Activated T-cell treated with anti-CD3 and anti-CD28 coated beads, Interleukin-2, amount 50 U/mL, for 4 hours (primary cell): ENCODE measurements around the gene C1orf21. TPM values are rescaled to one million over a fixed set of nuclear protein-coding genes. Genes with fewer than 3 reads are reported as not detected.

ENCODE experiments used
- ATAC-seq, 2 donors: fragments of 200-7000 bp; cut with Tn5 transposase; one replicate each; pipeline ENCODE4 v1.10.0; 2021
- DNase-seq: peaks from one replicate; pipeline ENCODE4 v3.0.0-alpha.2; 2020
- H3K27me3 Mint-ChIP-seq: one replicate; pipeline ENCODE4 v1.8.0; 2021; ENCODE audit warnings: low read depth, mixed read lengths
- H3K36me3 Mint-ChIP-seq: one replicate; pipeline ENCODE4 v1.8.0; 2022; ENCODE audit warnings: mixed read lengths; ENCODE audit not compliant: insufficient read depth
- H3K4me1 Mint-ChIP-seq: one replicate; pipeline ENCODE4 v1.8.0; 2021; ENCODE audit warnings: low read depth, mixed read lengths
- H3K4me3 Mint-ChIP-seq: one replicate; pipeline ENCODE4 v1.8.0; 2021; ENCODE audit warnings: mild to moderate bottlenecking, moderate library complexity, mixed read lengths
- H3K9me3 Mint-ChIP-seq: one replicate; pipeline ENCODE4 v1.8.0; 2021; ENCODE audit warnings: mixed read lengths
- total RNA-seq, 3 donors: library from RNA; stranded (reverse); gene quantifications; one replicate each; pipeline ENCODE4 v1.2.1, GENCODE V29; 2021

The C1orf21 gene
- total RNA-seq, 3 donors from 2014 or later, result 0.53 to 1.7 (median 0.90) TPM

GRCh38 chr1:184463680-184464079 is 76.9 kb downstream of the C1orf21 start:
- H3K4me3 Mint-ChIP-seq, result no peak overlapping the region
- no peak for DNase-seq
- no peaks in the 10 kb centered on the region for H3K9me3 Mint-ChIP-seq
- ATAC-seq, result no peak
- peaks cover 10% of the 10 kb centered on the region for H3K27me3 Mint-ChIP-seq
- no peaks in the 10 kb centered on the region for H3K4me1 Mint-ChIP-seq
- no peaks in the 10 kb centered on the region for H3K36me3 Mint-ChIP-seq

- DNase-seq (no peak), ATAC-seq (no peak)
- Mint-ChIP-seq H3K27me3 (peaks cover 10% of the 10 kb centered on the region), H3K4me3 (no peak overlapping the region), H3K9me3 (no peaks in the 10 kb centered on the region), H3K36me3 (no peaks in the 10 kb centered on the region), H3K4me1 (no peaks in the 10 kb centered on the region)
These were observed 77.9 kb downstream of the C1orf21 start for GRCh38 chr1:184464757-184465156.

- H3K36me3 Mint-ChIP-seq, result no peaks in the 10 kb centered on the region
- peaks cover 2% of the 10 kb centered on the region for H3K27me3 Mint-ChIP-seq
- ATAC-seq, result no peak
- no peak for DNase-seq
- H3K4me1 Mint-ChIP-seq, result no peaks in the 10 kb centered on the region
- no peak overlapping the region for H3K4me3 Mint-ChIP-seq
- H3K9me3 Mint-ChIP-seq, result no peaks in the 10 kb centered on the region
These were observed 78.8 kb downstream of the C1orf21 start for GRCh38 chr1:184465489-184466146.

GRCh38 chr1:184467295-184467694 is 80.5 kb downstream of the C1orf21 start:
- DNase-seq (no peak), ATAC-seq (no peak)
- no peaks in the 10 kb centered on the region for H3K9me3 Mint-ChIP-seq
- no peaks in the 10 kb centered on the region for H3K4me1 Mint-ChIP-seq
- no peaks in the 10 kb centered on the region for H3K36me3 Mint-ChIP-seq
- peaks cover 1% of the 10 kb centered on the region for H3K27me3 Mint-ChIP-seq
- no peak overlapping the region for H3K4me3 Mint-ChIP-seq

DNA sequence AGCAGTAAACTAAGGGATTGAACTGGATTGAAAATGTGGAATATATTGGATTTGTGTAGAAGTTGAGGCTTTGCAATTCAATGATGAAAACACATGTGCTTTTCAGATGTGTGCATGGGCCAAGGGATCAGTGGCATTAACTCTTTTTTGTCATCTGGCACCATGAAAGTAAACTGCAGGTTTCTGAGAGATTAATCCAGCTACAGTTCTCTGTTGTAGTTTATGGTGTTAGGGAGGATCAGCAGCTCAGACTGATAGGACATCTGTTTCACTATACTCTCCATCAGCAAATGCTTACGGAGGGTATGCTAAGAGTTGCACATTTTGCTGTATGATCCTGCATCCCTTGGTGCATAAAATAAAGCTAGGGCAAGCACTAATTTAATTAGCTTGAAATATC is 82.6 kb downstream of the C1orf21 start:
- H3K36me3 Mint-ChIP-seq, result no peaks in the 10 kb centered on the region
- H3K4me1 Mint-ChIP-seq, result no peaks in the 10 kb centered on the region
- no peak overlapping the region for H3K4me3 Mint-ChIP-seq
- H3K27me3 Mint-ChIP-seq, result no peaks in the 10 kb centered on the region
- ATAC-seq (no peak), DNase-seq (no peak)
- H3K9me3 Mint-ChIP-seq, result peaks cover 7% of the 10 kb centered on the region

DNA sequence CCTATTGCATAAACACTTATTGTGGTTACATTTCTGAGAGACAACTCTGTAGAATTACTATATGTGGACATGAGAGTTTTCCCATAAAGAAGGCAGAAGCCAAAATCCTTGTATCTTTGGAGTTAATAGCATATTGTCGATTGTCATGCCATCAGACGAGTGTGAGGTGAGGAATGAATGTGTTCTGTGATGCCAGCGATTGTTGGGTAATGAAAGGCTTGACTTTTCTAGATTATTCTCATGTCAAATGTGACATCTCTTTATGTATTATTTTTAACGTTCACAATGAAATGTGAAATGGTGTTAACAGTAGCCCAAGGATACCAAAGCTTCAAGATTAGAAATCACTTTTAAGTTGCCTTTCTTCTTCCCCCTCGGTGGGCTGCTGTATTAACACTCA is 84.9 kb downstream of the C1orf21 start:
- peaks cover 3% of the 10 kb centered on the region for H3K27me3 Mint-ChIP-seq
- peaks cover 10% of the 10 kb centered on the region for H3K9me3 Mint-ChIP-seq
- no peaks in the 10 kb centered on the region for H3K36me3 Mint-ChIP-seq
- DNase-seq, result no peak
- no peak overlapping the region for H3K4me3 Mint-ChIP-seq
- H3K4me1 Mint-ChIP-seq, result peaks cover 2% of the 10 kb centered on the region
- no peak for ATAC-seq

- Mint-ChIP-seq H3K9me3 (peaks cover 10% of the 10 kb centered on the region), H3K27me3 (peaks cover 3% of the 10 kb centered on the region), H3K36me3 (no peaks in the 10 kb centered on the region), H3K4me3 (no peak overlapping the region), H3K4me1 (peaks cover 2% of the 10 kb centered on the region)
- no peak for ATAC-seq
- DNase-seq, result no peak
These were observed 85.3 kb downstream of the C1orf21 start for GRCh38 chr1:184472136-184472535.

DNA sequence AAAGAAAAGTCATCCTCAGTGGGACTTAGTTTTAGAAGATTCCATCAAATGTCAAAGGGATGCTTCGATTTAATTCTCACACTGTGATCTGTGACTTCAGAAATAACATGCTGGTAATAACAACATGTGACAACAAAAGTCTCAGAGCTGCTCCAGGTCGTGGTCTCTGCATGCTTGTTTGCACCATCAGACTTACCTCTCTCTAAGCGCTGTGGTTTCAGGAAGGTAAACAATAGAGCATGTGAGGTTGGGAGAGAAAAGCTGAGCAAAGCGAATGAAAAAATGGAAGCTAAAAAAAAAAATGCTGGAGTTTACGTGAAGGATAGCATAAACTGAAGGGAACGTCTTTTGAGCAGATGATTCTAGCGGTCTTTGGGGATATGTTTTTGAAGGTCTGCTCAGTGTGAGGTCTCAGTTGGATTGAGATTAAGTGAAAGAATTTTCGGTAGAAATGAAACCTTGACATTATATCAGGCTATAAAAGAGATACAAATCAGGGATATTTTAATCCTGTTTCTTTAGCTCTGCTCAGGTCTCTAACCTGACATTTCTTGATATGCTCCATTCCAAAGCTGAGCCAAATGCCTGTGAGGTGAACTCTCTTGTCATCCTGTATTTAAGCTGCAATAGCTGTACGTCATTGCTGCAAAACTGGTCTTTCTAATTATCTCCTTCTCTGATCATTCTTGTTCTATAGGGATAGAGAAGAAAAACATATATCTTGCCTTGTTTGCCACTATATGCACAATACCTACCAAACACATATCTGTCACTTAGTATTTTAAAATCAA is 86.5 kb downstream of the C1orf21 start:
- H3K4me1 Mint-ChIP-seq, result peaks cover 2% of the 10 kb centered on the region
- peaks cover 3% of the 10 kb centered on the region for H3K27me3 Mint-ChIP-seq
- no peak for ATAC-seq
- DNase-seq, result no peak
- no peak overlapping the region for H3K4me3 Mint-ChIP-seq
- no peaks in the 10 kb centered on the region for H3K36me3 Mint-ChIP-seq
- H3K9me3 Mint-ChIP-seq, result peaks cover 10% of the 10 kb centered on the region

- DNase-seq (no peak), ATAC-seq (no peak)
- H3K4me1 Mint-ChIP-seq, result peaks cover 2% of the 10 kb centered on the region
- peaks cover 3% of the 10 kb centered on the region for H3K27me3 Mint-ChIP-seq
- H3K4me3 Mint-ChIP-seq, result no peak overlapping the region
- H3K36me3 Mint-ChIP-seq, result no peaks in the 10 kb centered on the region
- H3K9me3 Mint-ChIP-seq, result peaks cover 10% of the 10 kb centered on the region
These were observed 89.4 kb downstream of the C1orf21 start for GRCh38 chr1:184476187-184476586.

DNA sequence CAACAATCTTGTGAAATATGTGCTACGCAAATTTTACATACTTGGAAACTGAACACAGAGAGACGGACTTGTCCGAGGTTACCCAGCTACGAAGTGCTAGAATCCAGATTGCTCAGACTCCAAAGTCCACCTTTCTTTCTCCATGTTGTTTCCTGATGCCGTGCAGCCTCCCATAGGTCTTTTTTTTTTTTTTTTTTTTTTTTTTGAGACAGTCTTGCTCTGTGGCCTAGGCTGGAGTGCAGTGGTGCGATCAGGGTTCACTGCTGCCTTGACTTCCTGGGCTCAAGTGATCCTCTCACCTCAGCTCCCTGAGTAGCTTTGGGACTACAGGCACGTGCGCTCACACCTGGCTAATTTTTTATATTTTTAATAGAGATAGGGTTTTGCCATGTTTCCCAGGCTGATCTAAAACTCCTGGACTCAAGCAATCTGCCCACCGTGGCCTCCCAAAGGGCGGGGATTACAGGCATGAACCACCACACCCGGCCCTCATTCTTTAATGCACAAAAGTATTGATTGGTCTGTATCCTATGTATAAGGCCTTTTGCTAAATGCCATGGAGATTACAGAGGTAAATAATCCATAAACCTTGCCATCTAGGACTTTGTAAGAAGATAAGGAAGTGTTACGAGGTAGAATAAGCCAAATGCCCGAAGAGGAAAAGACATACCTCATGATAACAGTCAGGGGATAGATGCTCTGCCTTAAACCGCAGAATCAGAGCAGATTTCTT is 92.8 kb downstream of the C1orf21 start:
- no peaks in the 10 kb centered on the region for H3K36me3 Mint-ChIP-seq
- H3K9me3 Mint-ChIP-seq, result peaks cover 2% of the 10 kb centered on the region
- peaks cover 3% of the 10 kb centered on the region for H3K27me3 Mint-ChIP-seq
- ATAC-seq (no peak), DNase-seq (no peak)
- H3K4me3 Mint-ChIP-seq, result no peak overlapping the region
- H3K4me1 Mint-ChIP-seq, result peaks cover 4% of the 10 kb centered on the region

GRCh38 chr1:184480736-184481135 is 93.9 kb downstream of the C1orf21 start:
- H3K27me3 Mint-ChIP-seq, result peaks cover 3% of the 10 kb centered on the region
- no peaks in the 10 kb centered on the region for H3K36me3 Mint-ChIP-seq
- no peak for DNase-seq
- no peak overlapping the region for H3K4me3 Mint-ChIP-seq
- H3K4me1 Mint-ChIP-seq, result peaks cover 2% of the 10 kb centered on the region
- no peak for ATAC-seq
- H3K9me3 Mint-ChIP-seq, result no peaks in the 10 kb centered on the region

DNA sequence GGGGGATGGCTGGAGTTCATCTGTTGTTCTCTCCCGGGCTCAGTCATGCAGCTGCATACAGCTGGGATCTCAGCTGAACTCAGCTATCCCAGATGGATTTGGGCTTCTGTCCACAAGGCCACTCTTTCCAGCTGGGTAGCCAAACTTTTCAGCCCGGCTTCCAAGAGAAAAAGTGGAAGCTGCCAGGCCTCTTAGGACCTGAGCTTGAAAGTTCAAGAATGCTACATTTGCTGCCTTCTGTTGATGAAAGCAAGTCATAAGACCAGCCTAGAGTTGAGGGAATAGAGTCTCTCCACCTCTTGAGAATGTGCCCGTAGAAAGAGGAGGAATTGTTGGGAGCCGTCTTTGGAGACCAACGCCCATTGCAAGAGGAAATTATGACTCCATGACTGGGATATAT is 95.3 kb downstream of the C1orf21 start:
- Mint-ChIP-seq H3K4me3 (no peak overlapping the region), H3K27me3 (no peaks in the 10 kb centered on the region), H3K9me3 (no peaks in the 10 kb centered on the region), H3K4me1 (peaks cover 2% of the 10 kb centered on the region), H3K36me3 (no peaks in the 10 kb centered on the region)
- DNase-seq (no peak), ATAC-seq (no peak)

DNA sequence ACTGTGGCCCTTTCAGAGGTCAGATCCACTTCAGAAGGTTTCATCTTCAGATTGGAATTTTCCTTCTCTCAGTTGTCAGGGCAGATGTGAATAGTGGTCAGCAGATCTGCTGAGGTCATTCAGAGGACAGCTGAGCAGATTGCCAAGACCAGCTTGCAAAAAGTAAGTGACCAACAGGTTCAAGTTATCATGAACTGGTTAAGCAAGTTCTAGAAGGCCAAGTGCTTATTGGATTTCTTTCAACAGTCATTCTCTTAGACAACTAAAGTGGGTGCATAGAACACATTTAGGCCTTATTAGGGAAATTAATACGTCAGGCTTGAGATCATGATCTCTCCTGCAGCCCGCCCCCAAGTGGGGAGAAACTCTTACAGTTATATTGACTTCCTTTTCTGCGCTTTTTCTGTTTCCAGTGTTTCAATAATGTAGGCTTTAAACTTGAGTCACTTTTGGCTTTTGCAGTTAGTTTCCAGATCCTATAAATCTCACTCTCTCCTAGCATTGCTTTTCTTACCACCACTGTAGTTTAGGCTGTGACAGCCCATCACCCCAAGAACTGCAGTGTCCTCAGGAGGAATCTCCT is 96.4 kb downstream of the C1orf21 start:
- Mint-ChIP-seq H3K4me3 (no peak overlapping the region), H3K36me3 (no peaks in the 10 kb centered on the region), H3K27me3 (no peaks in the 10 kb centered on the region), H3K9me3 (no peaks in the 10 kb centered on the region), H3K4me1 (peaks cover 2% of the 10 kb centered on the region)
- DNase-seq (no peak), ATAC-seq (no peak)
